ENCODE data around the gene RABEPK.

DNA sequence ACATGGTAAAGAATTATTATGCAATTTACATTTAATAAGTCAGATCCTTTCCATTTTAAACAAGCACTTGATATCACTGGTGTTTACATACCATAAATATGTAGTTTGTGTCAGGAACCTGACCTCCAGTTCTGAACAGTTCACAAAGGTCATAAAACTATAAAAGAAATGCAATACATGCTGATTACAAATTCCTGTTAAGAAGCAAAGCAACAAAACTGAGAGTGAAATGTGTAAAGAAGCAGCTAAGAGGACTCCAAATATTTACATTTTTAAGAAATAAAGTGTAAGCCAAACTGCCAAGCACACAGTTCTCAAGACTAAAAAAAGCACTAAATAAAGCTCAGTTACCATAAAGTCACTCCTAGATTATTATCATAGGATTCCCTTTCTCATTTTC lies 39.6 kb upstream of the RABEPK start:
- TF ChIP-seq EZH2 (IDR thresholded peaks at IDR 0.05; ENCODE audit: insufficient read depth, poor library complexity, severe bottlenecking) (no peak), EZH2phosphoT487 (IDR thresholded peaks at IDR 0.05; ENCODE audit: insufficient read depth, low read depth) (no peak)
